Heart left ventricle (tissue), 13 donors: Measurements from ENCODE around the gene SPECC1.

Source experiments
- CTCF ChIP-seq, 12 donors: fragments of 200-600 bp; sonication (generic) in 4 of 12; IDR thresholded peaks; one replicate each; pipeline versions ENCODE4 v1.5.0 to v1.8.0; 2018 to 2022; ENCODE audit warnings: antibody characterized with exemption in 12 of 12, mild to moderate bottlenecking in 5 of 12
- POLR2A ChIP-seq, 2 donors: fragments of 450-650 bp; IDR thresholded peaks; one replicate each; pipeline ENCODE4 v1.6.1; 2017; ENCODE audit warnings: antibody characterized with exemption in 2 of 2, mild to moderate bottlenecking in 2 of 2, moderate library complexity in 2 of 2
- donor health status: ischemic (EF 13 %, LVEDD 7.1; RV severe dilation, severe dysfunction).
- donor health status: DM: no; HTN: yes; CAD: no.
- donor health status: DM: no; HTN: no; CAD: no.
- donor health status: ischemic (EF 25% LVEDD 6.9; RV normal size, moderate dysfunction).
- donor health status: ischemic (EF 25% LVEDD 5.7; RV mildly dilated, moderate dysfunction).
- donor health status: ischemic (EF 35%, LVEDD 5.7; RV mildly dilated, moderate dysfunction).
- donor health status: nonischemic (EF 11% LVEDD 7.7; RV severe dilation, severe dysfunction).
- donor health status: DM: yes; HTN: yes; CAD: no.
- donor health status: PGD.
- donor health status: ischemic (EF 29% LVEDD 5.4; RV normal size, mild dysfunction).
- donor health status: nonischemic (EF 23%, LVEDD 6.1; RV moderate dilation, normal function).

GRCh38 chr17:20114466-20114865, 105.3 kb downstream of the SPECC1 start:
- TF ChIP-seq CTCF (IDR thresholded peaks at IDR 0.05) (no peak), POLR2A (IDR thresholded peaks at IDR 0.05) (no peak)
